ENCODE measurements around the gene ZFAND6. TPM values are rescaled to one million over a fixed set of nuclear protein-coding genes. Genes with fewer than 3 reads are reported as not detected.

The ZFAND6 gene
- total RNA-seq, 1 donor from 2014 or later, result 77.3 TPM

DNA sequence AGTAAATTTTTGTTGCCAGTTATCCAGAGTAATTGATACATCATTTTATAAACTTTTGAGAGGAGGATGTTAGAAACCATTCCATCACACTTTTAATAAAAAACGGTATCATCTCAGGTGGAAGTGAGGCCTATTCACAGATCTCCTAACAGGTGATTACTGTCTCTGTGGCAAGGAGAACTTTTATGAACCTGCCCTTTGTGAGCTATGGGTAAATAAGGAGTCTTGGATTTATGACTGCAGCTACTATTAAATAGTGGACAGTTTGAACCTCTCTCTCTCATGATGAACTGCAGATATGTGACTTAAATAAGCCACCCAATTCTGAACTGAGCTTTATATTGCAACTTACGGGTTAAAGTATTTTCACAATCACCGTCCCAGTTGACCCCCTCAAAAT, 45.7 kb downstream of the ZFAND6 start:
- DNase-seq (ENCODE audit: low spot score), result no peak
- H3K27me3 Mint-ChIP-seq (ENCODE audit: unreplicated experiment), result no peaks in the 10 kb centered on the region
- H3K27ac Mint-ChIP-seq (ENCODE audit: unreplicated experiment), result no peak overlapping the region
- H3K36me3 Mint-ChIP-seq (ENCODE audit: low read depth, unreplicated experiment), result no peaks in the 10 kb centered on the region
- H3K9me3 Mint-ChIP-seq (ENCODE audit: unreplicated experiment), result no peaks in the 10 kb centered on the region
- H3K4me3 Mint-ChIP-seq (ENCODE audit: unreplicated experiment), result no peak overlapping the region
- H3K4me1 Mint-ChIP-seq (ENCODE audit: unreplicated experiment), result no peaks in the 10 kb centered on the region
- TF ChIP-seq, protein P1, sequence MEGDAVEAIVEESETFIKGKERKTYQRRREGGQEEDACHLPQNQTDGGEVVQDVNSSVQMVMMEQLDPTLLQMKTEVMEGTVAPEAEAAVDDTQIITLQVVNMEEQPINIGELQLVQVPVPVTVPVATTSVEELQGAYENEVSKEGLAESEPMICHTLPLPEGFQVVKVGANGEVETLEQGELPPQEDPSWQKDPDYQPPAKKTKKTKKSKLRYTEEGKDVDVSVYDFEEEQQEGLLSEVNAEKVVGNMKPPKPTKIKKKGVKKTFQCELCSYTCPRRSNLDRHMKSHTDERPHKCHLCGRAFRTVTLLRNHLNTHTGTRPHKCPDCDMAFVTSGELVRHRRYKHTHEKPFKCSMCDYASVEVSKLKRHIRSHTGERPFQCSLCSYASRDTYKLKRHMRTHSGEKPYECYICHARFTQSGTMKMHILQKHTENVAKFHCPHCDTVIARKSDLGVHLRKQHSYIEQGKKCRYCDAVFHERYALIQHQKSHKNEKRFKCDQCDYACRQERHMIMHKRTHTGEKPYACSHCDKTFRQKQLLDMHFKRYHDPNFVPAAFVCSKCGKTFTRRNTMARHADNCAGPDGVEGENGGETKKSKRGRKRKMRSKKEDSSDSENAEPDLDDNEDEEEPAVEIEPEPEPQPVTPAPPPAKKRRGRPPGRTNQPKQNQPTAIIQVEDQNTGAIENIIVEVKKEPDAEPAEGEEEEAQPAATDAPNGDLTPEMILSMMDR (IDR thresholded peaks at IDR 0.05; ENCODE audit: unreplicated experiment), result no peak

DNA sequence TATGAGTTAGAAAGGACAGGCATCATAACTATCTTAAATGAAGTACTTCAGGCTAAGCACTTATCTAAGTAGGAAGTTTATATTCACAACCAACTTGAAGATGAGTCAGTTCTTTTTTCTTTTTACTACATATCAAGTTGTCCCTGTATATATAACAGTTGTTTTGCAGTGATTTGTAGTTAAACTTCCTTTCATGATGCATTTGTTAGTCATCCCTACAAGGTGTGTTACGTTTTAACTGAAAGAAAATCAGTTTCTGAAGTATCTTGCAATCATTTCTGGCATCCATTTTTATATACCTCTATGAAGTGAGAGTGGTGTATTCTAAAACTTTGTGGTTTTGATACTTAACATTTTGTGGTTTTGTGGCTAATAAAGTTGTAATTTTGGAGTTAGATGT, 46.1 kb downstream of the ZFAND6 start:
- TF ChIP-seq, protein P1 (IDR thresholded peaks at IDR 0.05; ENCODE audit: unreplicated experiment), result no peak
- Mint-ChIP-seq H3K27me3 (ENCODE audit: unreplicated experiment) (no peaks in the 10 kb centered on the region), H3K36me3 (ENCODE audit: low read depth, unreplicated experiment) (no peaks in the 10 kb centered on the region), H3K27ac (ENCODE audit: unreplicated experiment) (no peak overlapping the region), H3K4me1 (ENCODE audit: unreplicated experiment) (no peaks in the 10 kb centered on the region), H3K4me3 (ENCODE audit: unreplicated experiment) (no peak overlapping the region), H3K9me3 (ENCODE audit: unreplicated experiment) (no peaks in the 10 kb centered on the region)
- DNase-seq (ENCODE audit: low spot score), result no peak

DNA sequence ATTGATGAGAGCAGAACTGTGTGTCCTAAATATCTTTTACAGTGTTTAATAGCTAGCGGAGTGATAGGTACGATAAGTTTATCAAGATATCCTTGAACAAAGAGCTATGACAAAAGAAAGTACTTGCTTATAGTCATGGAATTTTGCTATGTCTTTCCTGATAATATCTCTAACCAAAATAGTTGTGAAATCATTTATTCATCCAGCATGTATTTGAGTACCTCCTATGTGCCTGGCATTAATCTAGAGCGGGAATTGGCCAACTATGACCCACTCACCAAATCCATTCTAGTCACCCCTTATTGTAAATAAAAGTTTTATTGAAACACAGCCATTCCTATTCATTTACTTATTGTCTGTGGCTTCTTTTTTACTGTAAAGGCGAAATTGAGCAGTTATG, 46.6 kb downstream of the ZFAND6 start:
- no peak overlapping the region for H3K27ac Mint-ChIP-seq (ENCODE audit: unreplicated experiment)
- H3K9me3 Mint-ChIP-seq (ENCODE audit: unreplicated experiment), result no peaks in the 10 kb centered on the region
- H3K27me3 Mint-ChIP-seq (ENCODE audit: unreplicated experiment), result no peaks in the 10 kb centered on the region
- DNase-seq (ENCODE audit: low spot score), result no peak
- TF ChIP-seq, protein P1 (IDR thresholded peaks at IDR 0.05; ENCODE audit: unreplicated experiment), result no peak
- H3K4me3 Mint-ChIP-seq (ENCODE audit: unreplicated experiment), result no peak overlapping the region
- H3K4me1 Mint-ChIP-seq (ENCODE audit: unreplicated experiment), result no peaks in the 10 kb centered on the region
- no peaks in the 10 kb centered on the region for H3K36me3 Mint-ChIP-seq (ENCODE audit: low read depth, unreplicated experiment)

DNA sequence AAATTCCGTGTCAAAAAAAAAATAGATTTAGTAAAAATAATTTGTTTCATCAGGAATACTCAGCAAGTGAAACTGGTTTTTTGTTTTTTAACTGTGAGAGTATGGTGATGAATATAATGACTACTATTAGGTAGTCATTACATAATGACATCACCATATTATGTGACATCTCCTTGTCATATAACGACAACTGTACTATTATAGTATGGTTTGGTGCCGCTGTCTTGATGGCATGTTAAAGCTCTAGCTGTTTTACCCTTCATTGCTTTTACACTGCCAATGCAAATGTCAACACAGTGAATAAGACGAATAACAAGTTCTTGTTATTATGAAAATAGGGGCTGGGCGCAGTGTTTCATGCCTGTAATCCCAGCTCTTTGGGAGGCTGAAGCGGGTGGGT, 47.7 kb downstream of the ZFAND6 start:
- TF ChIP-seq, protein P1 (IDR thresholded peaks at IDR 0.05; ENCODE audit: unreplicated experiment), result no peak
- Mint-ChIP-seq H3K36me3 (ENCODE audit: low read depth, unreplicated experiment) (no peaks in the 10 kb centered on the region), H3K4me1 (ENCODE audit: unreplicated experiment) (no peaks in the 10 kb centered on the region), H3K27ac (ENCODE audit: unreplicated experiment) (no peak overlapping the region), H3K27me3 (ENCODE audit: unreplicated experiment) (no peaks in the 10 kb centered on the region), H3K4me3 (ENCODE audit: unreplicated experiment) (no peak overlapping the region), H3K9me3 (ENCODE audit: unreplicated experiment) (no peaks in the 10 kb centered on the region)
- DNase-seq (ENCODE audit: low spot score), result no peak

DNA sequence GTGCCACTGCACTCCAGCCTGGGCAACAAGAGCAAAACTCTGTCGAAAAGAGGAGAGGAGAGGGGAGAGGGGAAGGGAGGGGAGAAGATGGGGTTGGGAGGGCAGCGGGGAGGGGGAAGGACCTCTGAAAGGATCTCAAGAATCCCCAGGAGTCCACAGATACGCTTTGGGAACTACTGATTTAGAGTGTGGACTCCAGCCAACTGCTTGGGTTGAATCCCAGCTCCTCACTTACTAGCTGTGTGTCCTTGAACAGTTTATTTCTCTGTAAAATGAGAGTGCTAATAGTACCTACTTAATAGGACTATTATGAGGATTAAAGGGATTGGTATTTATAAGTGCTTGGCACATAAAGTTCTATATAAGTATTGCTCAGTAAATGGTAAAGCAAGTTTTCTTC, 48.3 kb downstream of the ZFAND6 start:
- H3K27ac Mint-ChIP-seq (ENCODE audit: unreplicated experiment), result no peak overlapping the region
- H3K9me3 Mint-ChIP-seq (ENCODE audit: unreplicated experiment), result no peaks in the 10 kb centered on the region
- no peak overlapping the region for H3K4me3 Mint-ChIP-seq (ENCODE audit: unreplicated experiment)
- no peaks in the 10 kb centered on the region for H3K27me3 Mint-ChIP-seq (ENCODE audit: unreplicated experiment)
- TF ChIP-seq, protein P1 (IDR thresholded peaks at IDR 0.05; ENCODE audit: unreplicated experiment), result no peak
- H3K4me1 Mint-ChIP-seq (ENCODE audit: unreplicated experiment), result peaks cover 2% of the 10 kb centered on the region
- H3K36me3 Mint-ChIP-seq (ENCODE audit: low read depth, unreplicated experiment), result no peaks in the 10 kb centered on the region
- DNase-seq (ENCODE audit: low spot score), result no peak
